GM21526 (cell line): ENCODE results near the gene AKT3.

Experiments
- ATAC-seq: cut with Tn5 transposase; IDR thresholded peaks from one replicate; pipeline ENCODE4 v1.9.1; 2021; ENCODE audit warnings: moderate library complexity; ENCODE audit not compliant: unreplicated experiment, low FRiP score

The AKT3 gene

DNA sequence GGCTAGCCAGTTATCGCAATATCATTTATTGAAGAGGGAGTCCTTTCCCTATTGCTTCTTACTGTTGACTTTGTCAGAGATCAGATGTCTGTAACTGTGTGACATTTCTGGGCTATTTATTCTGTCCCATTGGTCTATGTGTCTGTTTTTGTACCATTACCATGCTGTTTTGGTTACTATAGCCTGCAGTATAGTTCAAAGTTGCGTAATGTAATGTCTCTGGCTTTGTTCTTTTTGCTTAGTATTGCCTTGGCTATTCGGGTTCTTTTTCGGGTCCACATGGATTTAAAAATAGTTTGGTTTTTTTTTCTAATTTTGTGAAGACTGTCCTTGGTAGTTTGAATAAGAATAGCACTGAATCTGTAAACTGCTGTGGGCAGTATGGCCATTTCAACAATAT, 320.5 kb downstream of the AKT3 start:
- no peak for ATAC-seq

DNA sequence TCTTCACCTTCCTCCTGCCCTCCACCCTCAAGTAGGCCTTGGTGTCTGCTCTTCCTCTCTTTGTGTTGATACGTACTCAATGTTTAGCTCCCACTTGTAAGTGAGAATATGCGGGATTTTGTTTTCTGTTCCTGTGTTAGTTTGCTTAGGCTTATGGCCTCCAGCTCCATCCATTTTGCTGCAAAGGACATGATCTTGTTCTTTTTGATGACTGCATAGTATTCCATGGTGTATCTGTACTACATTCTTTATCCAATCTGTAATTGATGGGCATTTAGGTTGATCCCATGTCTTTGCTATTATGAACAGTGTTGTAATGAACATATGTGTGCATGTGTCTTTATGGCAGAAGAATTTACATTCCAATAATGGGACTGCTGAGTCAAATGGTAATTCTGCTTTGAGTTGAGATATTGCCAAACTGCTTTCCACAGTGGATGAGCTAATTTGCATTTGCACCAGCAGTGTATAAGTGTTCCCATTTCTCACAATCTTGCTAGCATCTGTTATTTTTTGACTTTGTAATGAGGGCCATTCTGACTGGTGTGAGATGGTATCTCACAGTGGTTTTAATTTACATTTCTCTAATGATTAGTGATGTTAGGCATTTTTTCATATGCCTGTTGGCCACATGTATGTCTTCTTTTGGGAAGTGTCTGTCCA, 321.5 kb downstream of the AKT3 start:
- ATAC-seq = no peak

GRCh38 chr1:243526180-243526579, 323.9 kb downstream of the AKT3 start:
- ATAC-seq = no peak

DNA sequence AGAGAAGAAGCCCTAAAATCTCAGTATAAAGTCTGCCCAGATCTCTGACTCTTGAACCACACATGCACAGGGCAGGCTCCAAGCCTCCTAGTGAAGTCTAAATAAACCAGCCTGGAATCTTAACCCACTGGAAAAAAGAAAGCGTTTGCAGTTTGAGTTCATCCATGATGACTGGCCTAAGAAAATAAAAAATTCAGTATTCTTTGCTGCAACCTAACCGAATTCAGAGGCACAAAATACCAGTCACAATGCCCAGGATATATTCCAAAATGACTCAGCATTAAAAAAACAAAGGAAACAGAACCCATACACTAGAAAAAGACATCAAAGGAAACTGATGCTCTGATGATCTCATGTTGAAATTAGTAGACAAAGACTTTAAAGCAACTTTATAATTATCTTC, 325.0 kb downstream of the AKT3 start:
- ATAC-seq = no peak

DNA sequence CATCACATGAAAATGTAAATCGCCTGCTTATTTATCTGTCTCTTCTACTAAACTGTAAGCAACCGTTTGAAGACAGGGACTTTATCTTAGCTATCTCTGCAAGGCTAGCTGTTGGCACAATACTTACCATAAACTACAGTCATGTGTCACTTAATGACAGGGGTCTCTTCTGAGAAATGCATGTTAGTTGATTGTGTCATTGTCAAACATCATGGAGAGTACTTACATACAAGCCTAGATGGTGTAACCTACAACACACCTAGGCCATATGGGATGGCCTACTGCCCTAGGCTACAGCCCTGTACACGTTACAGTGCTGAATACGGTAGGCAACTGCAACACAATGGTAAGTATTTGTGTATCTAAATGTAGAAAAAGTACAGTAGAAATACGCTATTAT, 326.3 kb downstream of the AKT3 start:
- no peak for ATAC-seq

- no peak for ATAC-seq
Measured at GRCh38 chr1:243520831-243521230, 329.2 kb downstream of the AKT3 start.

- ATAC-seq = no peak
Measured at GRCh38 chr1:243514927-243515326, 335.1 kb downstream of the AKT3 start.

GRCh38 chr1:243513726-243514491, 336.1 kb downstream of the AKT3 start:
- ATAC-seq = no peak

DNA sequence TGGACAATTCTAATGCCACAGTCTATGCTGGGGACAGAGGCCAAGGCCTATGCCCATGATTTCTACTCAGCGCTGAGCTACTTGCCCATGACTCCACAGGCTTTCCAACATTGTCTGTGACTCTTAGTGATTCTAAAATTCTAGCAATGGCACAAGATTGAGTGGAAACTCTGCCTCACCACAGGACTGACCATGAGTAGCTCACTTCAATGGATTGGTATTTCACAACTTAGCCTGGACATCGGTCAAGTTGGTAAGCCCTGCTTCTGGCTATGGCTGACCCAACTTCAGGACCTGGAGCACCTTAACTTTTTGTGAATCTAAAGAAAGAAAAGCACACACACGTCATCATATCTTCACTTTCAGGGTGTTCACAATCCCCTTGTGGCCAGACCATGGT, 339.1 kb downstream of the AKT3 start:
- no peak for ATAC-seq

- ATAC-seq = no peak
Measured at GRCh38 chr1:243508943-243509342, 341.1 kb downstream of the AKT3 start.

GRCh38 chr1:243508303-243508713, 341.7 kb downstream of the AKT3 start:
- ATAC-seq = no peak

DNA sequence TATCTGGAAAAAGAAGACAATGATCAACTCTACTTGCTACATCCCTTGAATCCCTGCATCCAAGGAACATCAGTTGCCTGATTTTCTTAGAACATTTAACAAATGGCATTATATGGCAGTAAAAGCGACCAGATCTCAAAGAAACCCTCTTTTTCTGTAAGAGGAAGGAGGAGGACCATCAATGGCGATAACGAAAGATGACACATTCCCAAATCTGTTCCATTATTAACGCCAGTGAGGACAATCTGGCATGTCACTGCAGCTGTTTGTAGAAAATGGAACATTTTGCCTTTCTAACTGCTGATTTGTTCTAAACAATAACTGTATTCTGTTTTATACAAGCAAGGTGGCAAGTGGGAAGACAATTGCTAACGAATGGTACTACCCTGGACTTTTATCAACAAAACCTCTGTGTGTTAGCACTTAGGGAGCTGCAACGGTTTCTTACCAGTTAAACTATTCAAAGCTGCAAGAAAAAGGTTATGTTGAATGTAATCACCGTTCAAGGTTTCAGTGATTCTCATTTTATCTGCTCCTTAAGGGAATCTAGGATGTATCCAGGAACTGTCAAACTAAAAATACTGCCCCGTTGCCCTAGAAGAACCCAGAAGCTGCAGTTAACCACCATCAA, 342.3 kb downstream of the AKT3 start:
- no peak for ATAC-seq

GRCh38 chr1:243507001-243507671, 342.9 kb downstream of the AKT3 start:
- ATAC-seq = no peak

GRCh38 chr1:243505986-243506689, 343.9 kb downstream of the AKT3 start:
- peak; percentile 61 for ATAC-seq

GRCh38 chr1:243503155-243503554, 346.9 kb downstream of the AKT3 start:
- no peak for ATAC-seq

DNA sequence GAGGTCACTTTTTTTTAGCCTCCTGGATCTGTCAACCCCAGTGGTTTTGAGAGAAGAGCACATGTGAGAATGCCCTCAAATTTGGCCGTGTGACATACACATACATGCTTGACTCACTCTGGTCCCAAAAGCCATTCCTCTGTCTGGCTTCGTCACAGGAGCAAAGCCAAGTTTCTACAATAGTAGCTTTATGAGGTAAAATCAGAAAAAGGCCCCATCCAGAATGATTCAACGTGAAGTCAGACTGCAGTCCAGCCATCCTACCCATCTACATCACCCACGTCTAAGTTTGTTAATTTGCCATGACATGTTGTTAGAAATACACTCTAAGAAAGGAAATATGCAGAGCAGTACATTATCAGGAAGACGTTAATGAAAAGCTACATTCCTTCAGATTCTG, 349.0 kb downstream of the AKT3 start:
- ATAC-seq = no peak

DNA sequence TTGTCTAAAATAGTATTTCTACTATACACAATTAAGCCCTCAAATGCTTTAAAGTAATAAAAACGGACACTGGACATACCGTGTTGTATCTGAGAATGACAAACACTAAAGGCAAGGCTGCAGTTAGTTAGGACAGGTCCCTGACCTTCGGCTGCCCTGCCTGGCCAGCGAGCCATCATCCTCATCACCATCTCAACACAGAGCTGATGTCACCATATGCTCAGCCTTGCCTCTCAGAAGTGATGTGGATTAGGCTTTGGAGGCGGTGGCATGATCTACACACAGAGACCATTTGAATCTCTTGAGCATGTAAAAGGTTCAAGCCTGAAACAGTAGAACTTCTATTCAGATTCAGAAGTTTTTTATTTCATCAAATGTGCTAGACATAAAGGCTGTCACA, 349.5 kb downstream of the AKT3 start:
- no peak for ATAC-seq

GRCh38 chr1:243499711-243500110, 350.3 kb downstream of the AKT3 start:
- no peak for ATAC-seq

GRCh38 chr1:243499248-243499647, 350.8 kb downstream of the AKT3 start:
- ATAC-seq = no peak

- no peak for ATAC-seq
Measured at GRCh38 chr1:243497939-243498681, 351.9 kb downstream of the AKT3 start.
